IMR-90 (cell line): Measurements from ENCODE around the gene TENT5C. TPM values are rescaled to one million over a fixed set of nuclear protein-coding genes. Genes with fewer than 3 reads are reported as not detected.

ENCODE experiments used
- ATAC-seq: fragments of 200-7000 bp; cut with Tn5 transposase; 2 replicates; pipeline ENCODE4 v1.9.1; 2020; ENCODE audit warnings: low read depth, mild to moderate bottlenecking, moderate library complexity
- BruUV-seq: library from RNA; stranded (reverse); fragments of 400-500 nt; replicated peaks from 2 replicates; lab custom pipeline; 2021; lab: Mats Ljungman, UMichigan
- CTCF ChIA-PET: fragments of 300-600 bp; formaldehyde crosslinking; extraction: SDS; loops from one replicate; lab custom pipeline; 2021; ENCODE audit warnings: antibody characterized with exemption; lab: Yijun Ruan, JAX
- POLR2A ChIA-PET: fragments of 300-600 bp; sonication (Branson Sonifier 250); formaldehyde crosslinking; loops from one replicate; lab custom pipeline; 2022; ENCODE audit warnings: antibody characterized with exemption; ENCODE audit not compliant: unreplicated experiment; lab: Charles Lee
- DNase-seq: peaks from one replicate; pipeline ENCODE4 v3.0.0; 2013
- H2AFZ ChIP-seq: replicated peaks from 2 replicates; pipeline ENCODE3; 2013; ENCODE audit warnings: low read length, mild to moderate bottlenecking; ENCODE audit not compliant: poor library complexity
- H2AK5ac ChIP-seq: 2 replicates; pipeline ENCODE4 v1.6.1; 2013; ENCODE audit warnings: low read depth, low read length, inconsistent platforms
- H2AK9ac ChIP-seq: replicated peaks from 2 replicates; pipeline ENCODE3; 2013; ENCODE audit warnings: mild to moderate bottlenecking, low read depth, low read length, moderate library complexity; ENCODE audit not compliant: poor library complexity
- H2BK120ac ChIP-seq: 2 replicates; pipeline ENCODE4 v1.6.1; 2013; ENCODE audit warnings: low read depth, low read length, inconsistent platforms
- H2BK15ac ChIP-seq: 3 replicates; pipeline ENCODE4 v1.6.1; 2013; ENCODE audit warnings: low read depth, low read length, inconsistent platforms
- H2BK20ac ChIP-seq: 2 replicates; pipeline ENCODE4 v1.6.1; 2013; ENCODE audit warnings: low read depth, mild to moderate bottlenecking, inconsistent platforms, low read length, moderate library complexity
- H2BK5ac ChIP-seq: 2 replicates; pipeline ENCODE4 v1.6.1; 2013; ENCODE audit warnings: mild to moderate bottlenecking, low read depth, low read length, inconsistent platforms; ENCODE audit not compliant: poor library complexity, severe bottlenecking
- H3K14ac ChIP-seq: replicated peaks from 2 replicates; pipeline ENCODE4 v1.6.1; 2013; ENCODE audit warnings: low read depth, low read length, inconsistent platforms
- H3K18ac ChIP-seq: 2 replicates; pipeline ENCODE4 v1.6.1; 2013; ENCODE audit warnings: low read depth, low read length, control low read depth
- H3K23ac ChIP-seq: 2 replicates; pipeline ENCODE4 v1.6.1; 2013; ENCODE audit warnings: low read depth, low read length, inconsistent platforms
- H3K27ac ChIP-seq: 2 replicates; pipeline ENCODE4 v1.5.1; 2013; ENCODE audit warnings: mild to moderate bottlenecking, control low read depth, low read length; ENCODE audit not compliant: insufficient read depth
- H3K27me3 ChIP-seq: 2 replicates; pipeline ENCODE4 v1.6.1; 2013; ENCODE audit warnings: low read length; ENCODE audit not compliant: control insufficient read depth, insufficient read depth
- H3K36me3 ChIP-seq: 2 replicates; pipeline ENCODE4 v1.6.1; 2013; ENCODE audit warnings: low read length, mixed read lengths; ENCODE audit not compliant: control insufficient read depth, insufficient read depth
- H3K4ac ChIP-seq: 2 replicates; pipeline ENCODE4 v1.6.1; 2013; ENCODE audit warnings: low read depth, low read length, inconsistent platforms
- H3K4me1 ChIP-seq: 2 replicates; pipeline ENCODE4 v1.6.1; 2013; ENCODE audit warnings: low read length, mixed read lengths; ENCODE audit not compliant: control insufficient read depth, insufficient read depth
- H3K4me2 ChIP-seq: 2 replicates; pipeline ENCODE4 v1.6.1; 2013; ENCODE audit warnings: low read depth, mild to moderate bottlenecking, control low read depth, low read length, moderate library complexity
- H3K4me3 ChIP-seq: 2 replicates; pipeline ENCODE4 v1.5.1; 2013; ENCODE audit warnings: low read depth, mild to moderate bottlenecking, control low read depth, low read length, moderate library complexity; ENCODE audit not compliant: insufficient read depth
- H3K56ac ChIP-seq: 2 replicates; pipeline ENCODE4 v1.6.1; 2013; ENCODE audit warnings: low read length, inconsistent platforms; ENCODE audit not compliant: insufficient read depth; ENCODE audit errors: extremely low read depth
- H3K79me1 ChIP-seq, 2 experiments: 2 replicates each; pipeline ENCODE4 v1.6.1; 2013; ENCODE audit warnings: low read length in 2 of 2, inconsistent platforms in 1 of 2, low read depth in 1 of 2
- H3K9ac ChIP-seq: 2 replicates; pipeline ENCODE4 v1.6.1; 2013; ENCODE audit warnings: low read depth, low read length, control low read depth
- H3K9me1 ChIP-seq: 2 replicates; pipeline ENCODE4 v1.6.1; 2013; ENCODE audit warnings: low read length, inconsistent platforms; ENCODE audit not compliant: insufficient read depth
- H3K9me3 ChIP-seq: 2 replicates; pipeline ENCODE4 v1.6.1; 2013; ENCODE audit warnings: low read length; ENCODE audit not compliant: control insufficient read depth, insufficient read depth
- H4K20me1 ChIP-seq: 2 replicates; pipeline ENCODE4 v1.6.1; 2013; ENCODE audit warnings: low read length, inconsistent platforms; ENCODE audit not compliant: insufficient read depth
- H4K5ac ChIP-seq: 2 replicates; pipeline ENCODE4 v1.6.1; 2013; ENCODE audit warnings: mild to moderate bottlenecking, low read depth, low read length, control low read depth
- H4K8ac ChIP-seq, 2 experiments: 2 replicates each; pipeline ENCODE4 v1.6.1; 2013; ENCODE audit warnings: low read depth in 2 of 2, low read length in 2 of 2, control low read depth in 1 of 2, inconsistent platforms in 1 of 2
- H4K91ac ChIP-seq: 2 replicates; pipeline ENCODE4 v1.6.1; 2013; ENCODE audit warnings: low read depth, low read length, inconsistent platforms; ENCODE audit not compliant: insufficient read depth
- CEBPB ChIP-seq: IDR thresholded peaks from 2 replicates; pipeline ENCODE4 v1.6.1; 2012; ENCODE audit warnings: low read depth, low read length, improper control_type of control experiment
- FOS ChIP-seq: fragments of 150-350 bp; IDR thresholded peaks from 2 replicates; pipeline ENCODE4 v1.6.1; 2016; ENCODE audit warnings: low read depth, low read length
- NFE2L2 ChIP-seq: fragments of 150-350 bp; IDR thresholded peaks from 2 replicates; pipeline ENCODE4 v1.6.1; 2016; ENCODE audit warnings: low read depth, mild to moderate bottlenecking, low read length
- POLR2A ChIP-seq: IDR thresholded peaks from 2 replicates; pipeline ENCODE4 v1.6.1; 2012; ENCODE audit warnings: mild to moderate bottlenecking, low read depth, low read length
- RCOR1 ChIP-seq: IDR thresholded peaks from 2 replicates; pipeline ENCODE4 v1.6.1; 2012; ENCODE audit warnings: mild to moderate bottlenecking, low read length, improper control_type of control experiment; ENCODE audit not compliant: insufficient replicate concordance
- RFX5 ChIP-seq: IDR thresholded peaks from 2 replicates; pipeline ENCODE4 v1.8.0; 2012; ENCODE audit warnings: low read depth, mild to moderate bottlenecking, low read length, moderate library complexity
- WGBS, 2 experiments: methylation state at CpG; one replicate each; pipeline versions ENCODE4 v1.1.5 to v1.1.7; 2013; ENCODE audit warnings: missing lambda C conversion rate in 2 of 2; ENCODE audit not compliant: insufficient read length in 1 of 2; ENCODE audit errors: extremely low coverage in 2 of 2; 5-methylcytosine and 5-hydroxymethylcytosine counted together
- dilution Hi-C: fragments of 300-500 bp; cut with HindIII; formaldehyde crosslinking; loops from one replicate; pipeline ENCODE4 v1.14.3; 2018; ENCODE audit warnings: low sequenced_read_pairs; ENCODE audit not compliant: unreplicated experiment
- in situ Hi-C: fragments of 300-500 bp; cut with MboI; formaldehyde crosslinking; loops from 3 replicates; pipeline ENCODE4 v1.14.3; 2019; ENCODE audit warnings: low sequenced_read_pairs, inconsistent platforms, mixed read lengths
- intact Hi-C: fragments of 100-400 bp; cut with micrococcal nuclease; formaldehyde crosslinking; loops from 2 replicates; pipeline ENCODE4 v1.10.0; 2022
- polyA plus RNA-seq, 3 experiments: library from polyadenylated mRNA; depleted of rRNA; stranded (reverse); fragments of >200 nt; gene quantifications; 2 replicates each; pipeline ENCODE4 v1.2.3, GENCODE V29; 2012; ENCODE audit warnings: low replicate concordance in 1 of 3
- total RNA-seq: library from RNA; depleted of rRNA; stranded (reverse); fragments of >200 nt; gene quantifications from 2 replicates; pipeline ENCODE4 v1.2.3, GENCODE V29; 2012

TENT5C gene
- total and polyA plus RNA-seq, 2 of the 4 experiments (the other 2 are of a cell fraction): 1.5 to 4.1 TPM

- Histone ChIP-seq H3K4me2 (no peak overlapping the region), H3K9me1 (no peaks in the 10 kb centered on the region), H3K4ac (no peak overlapping the region), H3K4me3 (no peak overlapping the region), H2BK120ac (no peak overlapping the region), H3K4me1 (no peaks in the 10 kb centered on the region; the same call in 1 of the 2 replicates), H3K56ac (no peak overlapping the region), H2AK5ac (no peak overlapping the region), H4K8ac (no peak overlapping the region), H3K23ac (no peak overlapping the region), H4K91ac (no peak overlapping the region), H4K20me1 (no peaks in the 10 kb centered on the region), H2BK15ac (no peak overlapping the region), H3K18ac (no peak overlapping the region), H2BK5ac (no peak overlapping the region), H2AK9ac (no peak overlapping the region), H3K36me3 (no peaks in the 10 kb centered on the region), H3K9ac (no peak overlapping the region), H3K27me3 (peaks cover 16% of the 10 kb centered on the region), H4K5ac (no peak overlapping the region), H2BK20ac (no peak overlapping the region), H3K27ac (no peak overlapping the region), H3K14ac (no peak overlapping the region), H3K9me3 (no peaks in the 10 kb centered on the region), H3K79me1 (no peaks in the 10 kb centered on the region), H2AFZ (no peak overlapping the region)
- dilution Hi-C loops (no loop called here), intact Hi-C loops (no loop called here), in situ Hi-C loops (no loop called here)
- BruUV-seq: no TSS peak
- POLR2A ChIA-PET: no interaction called here
- ATAC-seq (no peak), DNase-seq (no peak)
- TF ChIP-seq RFX5: no peak
- TF ChIP-seq POLR2A: no peak
- no peak for TF ChIP-seq FOS
- no peak for TF ChIP-seq RCOR1
- no peak for TF ChIP-seq CEBPB
- no peak for TF ChIP-seq NFE2L2
- CTCF ChIA-PET: no interaction called here
- WGBS, 2 experiments: no CpG with 5 or more reads among the region's 3 CpGs
These were observed 36.0 kb upstream of the TENT5C start for GRCh38 chr1:117569856-117570255.
